IMR-90 (cell line): ENCODE results near the gene CD80. TPM values are rescaled to one million over a fixed set of nuclear protein-coding genes. Genes with fewer than 3 reads are reported as not detected.

Experiments
- ATAC-seq: fragments of 200-7000 bp; cut with Tn5 transposase; 2 replicates; pipeline ENCODE4 v1.9.1; 2020; ENCODE audit warnings: low read depth, mild to moderate bottlenecking, moderate library complexity
- BruUV-seq: library from RNA; stranded (reverse); fragments of 400-500 nt; replicated peaks from 2 replicates; lab custom pipeline; 2021; lab: Mats Ljungman, UMichigan
- CTCF ChIA-PET: fragments of 300-600 bp; formaldehyde crosslinking; extraction: SDS; loops from one replicate; lab custom pipeline; 2021; ENCODE audit warnings: antibody characterized with exemption; lab: Yijun Ruan, JAX
- POLR2A ChIA-PET: fragments of 300-600 bp; sonication (Branson Sonifier 250); formaldehyde crosslinking; loops from one replicate; lab custom pipeline; 2022; ENCODE audit warnings: antibody characterized with exemption; ENCODE audit not compliant: unreplicated experiment; lab: Charles Lee
- DNase-seq: peaks from one replicate; pipeline ENCODE4 v3.0.0; 2013
- H2AFZ ChIP-seq: replicated peaks from 2 replicates; pipeline ENCODE3; 2013; ENCODE audit warnings: low read length, mild to moderate bottlenecking; ENCODE audit not compliant: poor library complexity
- H2AK5ac ChIP-seq: 2 replicates; pipeline ENCODE4 v1.6.1; 2013; ENCODE audit warnings: low read depth, low read length, inconsistent platforms
- H2AK9ac ChIP-seq: replicated peaks from 2 replicates; pipeline ENCODE3; 2013; ENCODE audit warnings: mild to moderate bottlenecking, low read depth, low read length, moderate library complexity; ENCODE audit not compliant: poor library complexity
- H2BK120ac ChIP-seq: 2 replicates; pipeline ENCODE4 v1.6.1; 2013; ENCODE audit warnings: low read depth, low read length, inconsistent platforms
- H2BK15ac ChIP-seq: 3 replicates; pipeline ENCODE4 v1.6.1; 2013; ENCODE audit warnings: low read depth, low read length, inconsistent platforms
- H2BK20ac ChIP-seq: 2 replicates; pipeline ENCODE4 v1.6.1; 2013; ENCODE audit warnings: low read depth, mild to moderate bottlenecking, inconsistent platforms, low read length, moderate library complexity
- H2BK5ac ChIP-seq: 2 replicates; pipeline ENCODE4 v1.6.1; 2013; ENCODE audit warnings: mild to moderate bottlenecking, low read depth, low read length, inconsistent platforms; ENCODE audit not compliant: poor library complexity, severe bottlenecking
- H3K14ac ChIP-seq: replicated peaks from 2 replicates; pipeline ENCODE4 v1.6.1; 2013; ENCODE audit warnings: low read depth, low read length, inconsistent platforms
- H3K18ac ChIP-seq: 2 replicates; pipeline ENCODE4 v1.6.1; 2013; ENCODE audit warnings: low read depth, low read length, control low read depth
- H3K23ac ChIP-seq: 2 replicates; pipeline ENCODE4 v1.6.1; 2013; ENCODE audit warnings: low read depth, low read length, inconsistent platforms
- H3K27ac ChIP-seq: 2 replicates; pipeline ENCODE4 v1.5.1; 2013; ENCODE audit warnings: mild to moderate bottlenecking, control low read depth, low read length; ENCODE audit not compliant: insufficient read depth
- H3K27me3 ChIP-seq: 2 replicates; pipeline ENCODE4 v1.6.1; 2013; ENCODE audit warnings: low read length; ENCODE audit not compliant: control insufficient read depth, insufficient read depth
- H3K36me3 ChIP-seq: 2 replicates; pipeline ENCODE4 v1.6.1; 2013; ENCODE audit warnings: low read length, mixed read lengths; ENCODE audit not compliant: control insufficient read depth, insufficient read depth
- H3K4ac ChIP-seq: 2 replicates; pipeline ENCODE4 v1.6.1; 2013; ENCODE audit warnings: low read depth, low read length, inconsistent platforms
- H3K4me1 ChIP-seq: 2 replicates; pipeline ENCODE4 v1.6.1; 2013; ENCODE audit warnings: low read length, mixed read lengths; ENCODE audit not compliant: control insufficient read depth, insufficient read depth
- H3K4me2 ChIP-seq: 2 replicates; pipeline ENCODE4 v1.6.1; 2013; ENCODE audit warnings: low read depth, mild to moderate bottlenecking, control low read depth, low read length, moderate library complexity
- H3K4me3 ChIP-seq: 2 replicates; pipeline ENCODE4 v1.5.1; 2013; ENCODE audit warnings: low read depth, mild to moderate bottlenecking, control low read depth, low read length, moderate library complexity; ENCODE audit not compliant: insufficient read depth
- H3K56ac ChIP-seq: 2 replicates; pipeline ENCODE4 v1.6.1; 2013; ENCODE audit warnings: low read length, inconsistent platforms; ENCODE audit not compliant: insufficient read depth; ENCODE audit errors: extremely low read depth
- H3K79me1 ChIP-seq, 2 experiments: 2 replicates each; pipeline ENCODE4 v1.6.1; 2013; ENCODE audit warnings: low read length in 2 of 2, inconsistent platforms in 1 of 2, low read depth in 1 of 2
- H3K9ac ChIP-seq: 2 replicates; pipeline ENCODE4 v1.6.1; 2013; ENCODE audit warnings: low read depth, low read length, control low read depth
- H3K9me1 ChIP-seq: 2 replicates; pipeline ENCODE4 v1.6.1; 2013; ENCODE audit warnings: low read length, inconsistent platforms; ENCODE audit not compliant: insufficient read depth
- H3K9me3 ChIP-seq: 2 replicates; pipeline ENCODE4 v1.6.1; 2013; ENCODE audit warnings: low read length; ENCODE audit not compliant: control insufficient read depth, insufficient read depth
- H4K20me1 ChIP-seq: 2 replicates; pipeline ENCODE4 v1.6.1; 2013; ENCODE audit warnings: low read length, inconsistent platforms; ENCODE audit not compliant: insufficient read depth
- H4K5ac ChIP-seq: 2 replicates; pipeline ENCODE4 v1.6.1; 2013; ENCODE audit warnings: mild to moderate bottlenecking, low read depth, low read length, control low read depth
- H4K8ac ChIP-seq, 2 experiments: 2 replicates each; pipeline ENCODE4 v1.6.1; 2013; ENCODE audit warnings: low read depth in 2 of 2, low read length in 2 of 2, control low read depth in 1 of 2, inconsistent platforms in 1 of 2
- H4K91ac ChIP-seq: 2 replicates; pipeline ENCODE4 v1.6.1; 2013; ENCODE audit warnings: low read depth, low read length, inconsistent platforms; ENCODE audit not compliant: insufficient read depth
- CHD1 ChIP-seq: IDR thresholded peaks from 2 replicates; pipeline ENCODE4 v1.6.1; 2012; ENCODE audit warnings: low read depth, low read length, improper control_type of control experiment
- POLR2A ChIP-seq: IDR thresholded peaks from 2 replicates; pipeline ENCODE4 v1.6.1; 2012; ENCODE audit warnings: mild to moderate bottlenecking, low read depth, low read length
- RCOR1 ChIP-seq: IDR thresholded peaks from 2 replicates; pipeline ENCODE4 v1.6.1; 2012; ENCODE audit warnings: mild to moderate bottlenecking, low read length, improper control_type of control experiment; ENCODE audit not compliant: insufficient replicate concordance
- WGBS, 2 experiments: methylation state at CpG; one replicate each; pipeline versions ENCODE4 v1.1.5 to v1.1.7; 2013; ENCODE audit warnings: missing lambda C conversion rate in 2 of 2; ENCODE audit not compliant: insufficient read length in 1 of 2; ENCODE audit errors: extremely low coverage in 2 of 2; 5-methylcytosine and 5-hydroxymethylcytosine counted together
- dilution Hi-C: fragments of 300-500 bp; cut with HindIII; formaldehyde crosslinking; loops from one replicate; pipeline ENCODE4 v1.14.3; 2018; ENCODE audit warnings: low sequenced_read_pairs; ENCODE audit not compliant: unreplicated experiment
- in situ Hi-C: fragments of 300-500 bp; cut with MboI; formaldehyde crosslinking; loops from 3 replicates; pipeline ENCODE4 v1.14.3; 2019; ENCODE audit warnings: low sequenced_read_pairs, inconsistent platforms, mixed read lengths
- intact Hi-C: fragments of 100-400 bp; cut with micrococcal nuclease; formaldehyde crosslinking; loops from 2 replicates; pipeline ENCODE4 v1.10.0; 2022
- polyA plus RNA-seq, 3 experiments: library from polyadenylated mRNA; depleted of rRNA; stranded (reverse); fragments of >200 nt; gene quantifications; 2 replicates each; pipeline ENCODE4 v1.2.3, GENCODE V29; 2012; ENCODE audit warnings: low replicate concordance in 1 of 3
- total RNA-seq: library from RNA; depleted of rRNA; stranded (reverse); fragments of >200 nt; gene quantifications from 2 replicates; pipeline ENCODE4 v1.2.3, GENCODE V29; 2012

The CD80 gene
- total and polyA plus RNA-seq, 2 of the 4 experiments (the other 2 are of a cell fraction), result not detected

DNA sequence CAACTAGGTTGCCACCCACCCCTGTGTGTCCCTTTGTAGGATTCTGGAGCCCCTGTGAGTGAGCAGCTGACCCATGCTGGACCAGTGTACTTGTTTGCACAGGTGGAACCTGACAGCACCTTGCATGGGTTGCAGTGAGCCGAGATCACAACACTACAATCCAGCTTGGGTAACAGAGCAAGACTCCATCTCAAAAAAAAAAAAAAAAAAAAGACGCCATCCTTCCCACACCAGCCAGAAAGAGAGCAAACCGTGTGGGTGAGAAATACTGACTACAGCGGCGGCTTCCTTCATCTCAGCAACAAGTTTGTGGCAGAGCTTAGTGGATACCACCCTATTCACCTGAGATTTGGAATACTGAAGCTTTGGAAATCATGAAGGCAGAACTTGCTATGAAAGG is 746 bp upstream of the CD80 start:
- Histone ChIP-seq H4K5ac (no peak overlapping the region), H3K36me3 (no peaks in the 10 kb centered on the region), H3K4ac (no peak overlapping the region), H3K56ac (no peak overlapping the region), H3K79me1 (no peaks in the 10 kb centered on the region), H3K14ac (no peak overlapping the region), H2BK120ac (no peak overlapping the region), H3K4me3 (no peak overlapping the region), H4K8ac (no peak overlapping the region), H3K23ac (no peak overlapping the region), H2BK20ac (no peak overlapping the region), H2AK5ac (no peak overlapping the region), H3K9me1 (no peaks in the 10 kb centered on the region), H2BK5ac (no peak overlapping the region), H2AFZ (no peak overlapping the region), H3K18ac (no peak overlapping the region), H2AK9ac (no peak overlapping the region), H4K91ac (no peak overlapping the region), H2BK15ac (no peak overlapping the region), H3K4me1 (no peaks in the 10 kb centered on the region), H3K27me3 (peaks cover 24% of the 10 kb centered on the region), H3K9me3 (no peaks in the 10 kb centered on the region), H4K20me1 (no peaks in the 10 kb centered on the region), H3K9ac (no peak overlapping the region), H3K4me2 (no peak overlapping the region), H3K27ac (no peak overlapping the region)
- TF ChIP-seq RCOR1 (no peak), POLR2A (no peak), CHD1 (no peak)
- intact Hi-C loops, result no loop called here
- BruUV-seq, result no TSS peak
- dilution Hi-C loops, result no loop called here
- ATAC-seq, result no peak
- in situ Hi-C loops, result no loop called here
- no CpG with 5 or more reads among the region's 5 CpGs for WGBS, 2 experiments
- ChIA-PET CTCF (no interaction called here), POLR2A (interaction anchor here (0.6 kb wide), 1 partner anchor 61 kb away, joined by 5 read pairs; the partner anchor contains the start of gene TIMMDC1)
- no peak for DNase-seq
